Activated B cell treated with CpG ODN at 0.5 μM for 24 hours (primary cell): ENCODE data around the gene SOX30. TPM values are rescaled to one million over a fixed set of nuclear protein-coding genes. Genes with fewer than 3 reads are reported as not detected.
"Not testable (repeated sequence)": the region's sequence is repeated elsewhere in the genome, so short reads cannot be mapped to it uniquely, and the experiment has no call there.

ENCODE experiments used
- ATAC-seq: fragments of 200-7000 bp; cut with Tn5 transposase; one replicate; pipeline ENCODE4 v1.10.0; 2021; ENCODE audit warnings: low read depth, mild to moderate bottlenecking, moderate library complexity
- CTCF ChIA-PET: fragments of 350-600 bp; sonication (Branson Sonifier 250); formaldehyde crosslinking; loops from one replicate; lab custom pipeline; 2021; ENCODE audit warnings: antibody characterized with exemption; lab: Charles Lee
- POLR2A ChIA-PET: fragments of 350-600 bp; sonication (Branson Sonifier 250); formaldehyde crosslinking; loops from one replicate; lab custom pipeline; 2021; ENCODE audit warnings: antibody characterized with exemption; lab: Charles Lee
- DNase-seq: peaks from one replicate; pipeline ENCODE4 v3.0.0; 2022
- H3K27ac Mint-ChIP-seq: one replicate; pipeline ENCODE4 v1.8.0; 2020; ENCODE audit warnings: mixed read lengths
- H3K27me3 Mint-ChIP-seq: one replicate; pipeline ENCODE4 v1.8.0; 2021; ENCODE audit warnings: mixed read lengths
- H3K36me3 Mint-ChIP-seq: one replicate; pipeline ENCODE4 v1.8.0; 2021; ENCODE audit warnings: low read depth, mixed read lengths
- H3K4me1 Mint-ChIP-seq: one replicate; pipeline ENCODE4 v1.8.0; 2021; ENCODE audit warnings: mixed read lengths
- H3K4me3 Mint-ChIP-seq: one replicate; pipeline ENCODE4 v1.8.0; 2020; ENCODE audit warnings: mild to moderate bottlenecking, mixed read lengths
- H3K9me3 Mint-ChIP-seq: one replicate; pipeline ENCODE4 v1.8.0; 2020; ENCODE audit warnings: mixed read lengths
- intact Hi-C: fragments of 100-400 bp; cut with micrococcal nuclease; formaldehyde crosslinking; loops from one replicate; pipeline ENCODE4 v1.15.1; 2024
- total RNA-seq: library from RNA; stranded (reverse); gene quantifications from 2 replicates; pipeline ENCODE4 v1.2.3, GENCODE V29; 2022
- TF ChIP-seq, protein P1 (sequence below): fragments of 200-600 bp; IDR thresholded peaks from one replicate; pipeline ENCODE4 v1.8.0; 2022; ENCODE audit warnings: antibody characterized with exemption, mild to moderate bottlenecking

SOX30 gene
- total RNA-seq, 1 donor from 2014 or later, result 0.47 TPM

DNA sequence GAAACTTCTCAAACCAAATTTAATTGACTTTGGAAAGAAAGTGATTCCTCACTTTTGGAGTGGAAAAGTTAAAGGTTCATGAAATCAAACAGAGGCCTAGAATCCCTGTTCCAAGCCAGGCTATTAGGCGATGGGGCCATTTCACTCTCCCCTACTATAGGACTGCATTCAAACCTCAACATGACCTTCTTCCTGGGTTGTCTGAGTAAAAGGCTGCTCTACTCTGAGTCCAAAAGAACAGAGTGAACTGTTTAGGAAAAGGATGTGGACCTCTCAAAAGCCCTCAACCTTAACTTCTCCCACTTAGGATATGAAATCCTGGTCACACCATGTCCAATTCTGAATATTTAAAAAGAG, 34.9 kb upstream of the SOX30 start:
- Mint-ChIP-seq H3K4me3 (no peak overlapping the region), H3K27me3 (no peaks in the 10 kb centered on the region), H3K36me3 (no peaks in the 10 kb centered on the region), H3K4me1 (no peaks in the 10 kb centered on the region), H3K27ac (no peak overlapping the region), H3K9me3 (no peaks in the 10 kb centered on the region)
- no peak for ATAC-seq
- ChIA-PET POLR2A (interaction anchor here (0.6 kb wide), 1 partner anchor 15 kb away, joined by 3 read pairs; no protein-coding TSS in a partner anchor), CTCF (no interaction called here)
- intact Hi-C loops, result no loop called here
- DNase-seq, result no peak
- TF ChIP-seq, protein P1, sequence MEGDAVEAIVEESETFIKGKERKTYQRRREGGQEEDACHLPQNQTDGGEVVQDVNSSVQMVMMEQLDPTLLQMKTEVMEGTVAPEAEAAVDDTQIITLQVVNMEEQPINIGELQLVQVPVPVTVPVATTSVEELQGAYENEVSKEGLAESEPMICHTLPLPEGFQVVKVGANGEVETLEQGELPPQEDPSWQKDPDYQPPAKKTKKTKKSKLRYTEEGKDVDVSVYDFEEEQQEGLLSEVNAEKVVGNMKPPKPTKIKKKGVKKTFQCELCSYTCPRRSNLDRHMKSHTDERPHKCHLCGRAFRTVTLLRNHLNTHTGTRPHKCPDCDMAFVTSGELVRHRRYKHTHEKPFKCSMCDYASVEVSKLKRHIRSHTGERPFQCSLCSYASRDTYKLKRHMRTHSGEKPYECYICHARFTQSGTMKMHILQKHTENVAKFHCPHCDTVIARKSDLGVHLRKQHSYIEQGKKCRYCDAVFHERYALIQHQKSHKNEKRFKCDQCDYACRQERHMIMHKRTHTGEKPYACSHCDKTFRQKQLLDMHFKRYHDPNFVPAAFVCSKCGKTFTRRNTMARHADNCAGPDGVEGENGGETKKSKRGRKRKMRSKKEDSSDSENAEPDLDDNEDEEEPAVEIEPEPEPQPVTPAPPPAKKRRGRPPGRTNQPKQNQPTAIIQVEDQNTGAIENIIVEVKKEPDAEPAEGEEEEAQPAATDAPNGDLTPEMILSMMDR, result no peak

DNA sequence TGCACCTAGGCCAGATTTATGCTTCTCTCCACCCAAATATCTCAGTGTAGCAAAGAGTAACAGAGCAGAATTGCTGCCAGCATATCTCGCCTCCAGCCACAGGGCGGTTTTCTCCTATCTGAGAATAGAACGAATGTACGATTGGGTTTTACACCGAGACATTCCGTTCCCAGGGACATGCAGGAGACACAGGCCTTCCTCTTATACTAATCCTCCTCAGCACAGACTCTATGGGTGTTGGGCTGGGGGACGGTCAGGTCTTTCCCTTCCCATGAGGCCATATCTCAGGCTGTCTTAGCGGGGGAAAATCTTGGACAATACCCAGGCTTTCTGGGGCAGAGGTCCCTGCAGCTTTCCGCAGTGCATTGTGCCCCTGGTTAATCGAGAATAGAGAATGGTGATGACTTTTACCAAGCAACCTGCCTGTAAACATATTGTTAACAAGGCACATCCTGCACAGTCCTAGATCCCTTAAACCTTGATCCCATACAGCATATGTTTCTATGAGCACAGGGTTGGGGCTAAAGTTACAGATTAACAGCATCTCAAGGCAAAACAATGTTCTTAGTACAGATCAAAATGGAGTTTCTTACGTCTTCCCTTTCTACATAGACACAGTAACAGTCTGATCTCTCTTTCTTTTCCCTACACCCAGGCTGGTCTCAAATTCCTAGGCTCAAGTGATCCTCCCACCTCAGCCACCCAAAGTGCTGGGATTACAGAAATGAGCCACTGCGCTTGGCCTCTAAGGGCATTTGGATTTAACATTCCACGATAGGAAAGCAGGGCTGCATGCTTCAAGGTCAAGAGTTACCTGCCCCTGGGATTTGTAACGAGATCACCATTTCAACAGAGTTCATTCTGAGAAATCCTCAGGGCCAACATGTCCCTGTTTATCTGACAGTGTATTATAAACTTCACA, 34.3 kb upstream of the SOX30 start:
- H3K9me3 Mint-ChIP-seq, H3K27ac Mint-ChIP-seq, H3K4me3 Mint-ChIP-seq, H3K36me3 Mint-ChIP-seq, intact Hi-C loops, ATAC-seq, CTCF ChIA-PET, POLR2A ChIA-PET, H3K27me3 Mint-ChIP-seq, H3K4me1 Mint-ChIP-seq, DNase-seq: not testable (repeated sequence)

DNA sequence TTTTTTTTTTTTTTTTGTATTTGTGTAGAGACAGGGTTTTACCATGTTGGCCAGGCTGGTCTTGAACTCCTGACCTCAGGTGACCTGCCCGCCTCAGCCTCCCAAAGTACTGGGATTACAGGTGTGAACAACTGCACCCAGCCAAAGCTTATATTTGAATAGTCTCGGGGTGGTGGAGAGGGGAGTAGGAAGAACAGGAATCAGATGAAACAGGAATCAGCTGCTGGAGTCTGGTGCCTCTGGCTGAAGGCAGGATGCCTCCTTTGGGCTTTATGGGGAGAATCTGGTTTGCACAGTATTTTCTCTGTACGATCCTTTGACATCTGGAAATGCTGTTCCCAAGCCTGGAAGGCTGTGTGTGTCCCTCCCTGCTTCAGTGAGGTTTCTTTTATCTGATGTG, 30.0 kb upstream of the SOX30 start:
- CTCF ChIA-PET, result interaction anchor here (1.7 kb wide), 1 partner anchor 214 kb away, joined by 4 read pairs; no protein-coding TSS in a partner anchor
- ATAC-seq (no peak), DNase-seq (no peak)
- no peak overlapping the region for H3K27ac Mint-ChIP-seq
- intact Hi-C loops, result no loop called here
- POLR2A ChIA-PET, result interaction anchor here (0.6 to 0.7 kb wide), 3 partner anchors 8 to 56 kb away, joined by 4 to 5 read pairs (median 5); no protein-coding TSS in a partner anchor
- H3K4me3 Mint-ChIP-seq, result no peak overlapping the region
- TF ChIP-seq, protein P1, result no peak
- H3K9me3 Mint-ChIP-seq, result no peaks in the 10 kb centered on the region
- no peaks in the 10 kb centered on the region for H3K36me3 Mint-ChIP-seq
- H3K4me1 Mint-ChIP-seq, result no peaks in the 10 kb centered on the region
- H3K27me3 Mint-ChIP-seq, result no peaks in the 10 kb centered on the region

DNA sequence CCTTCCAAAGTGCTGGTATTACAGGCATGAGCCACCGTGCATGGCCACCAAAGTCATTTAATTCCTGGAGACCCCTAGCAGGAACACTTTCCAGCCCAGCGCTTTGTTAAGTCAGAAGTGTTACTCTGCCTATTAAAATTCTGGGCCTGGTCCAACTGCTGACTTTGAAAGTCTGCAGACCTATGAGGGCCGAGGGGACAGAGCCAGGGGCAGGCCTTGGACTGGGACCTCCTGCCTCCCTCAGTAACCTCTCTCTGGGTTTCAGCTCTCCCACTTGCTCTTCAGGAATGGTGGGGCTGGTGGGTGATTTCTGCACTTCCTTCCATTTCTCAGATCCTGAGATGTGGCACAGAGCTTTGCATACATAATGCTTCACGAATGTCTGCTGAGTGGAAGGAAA, 28.8 kb upstream of the SOX30 start:
- Mint-ChIP-seq H3K4me1 (no peaks in the 10 kb centered on the region), H3K4me3 (no peak overlapping the region), H3K36me3 (no peaks in the 10 kb centered on the region), H3K9me3 (no peaks in the 10 kb centered on the region), H3K27ac (no peak overlapping the region), H3K27me3 (no peaks in the 10 kb centered on the region)
- intact Hi-C loops, result no loop called here
- no peak for DNase-seq
- ChIA-PET POLR2A (no interaction called here), CTCF (interaction anchor here (0.6 to 1.7 kb wide), 2 partner anchors 39 to 213 kb away, joined by 3 to 4 read pairs; no protein-coding TSS in a partner anchor)
- ATAC-seq, result no peak
- TF ChIP-seq, protein P1, result no peak

DNA sequence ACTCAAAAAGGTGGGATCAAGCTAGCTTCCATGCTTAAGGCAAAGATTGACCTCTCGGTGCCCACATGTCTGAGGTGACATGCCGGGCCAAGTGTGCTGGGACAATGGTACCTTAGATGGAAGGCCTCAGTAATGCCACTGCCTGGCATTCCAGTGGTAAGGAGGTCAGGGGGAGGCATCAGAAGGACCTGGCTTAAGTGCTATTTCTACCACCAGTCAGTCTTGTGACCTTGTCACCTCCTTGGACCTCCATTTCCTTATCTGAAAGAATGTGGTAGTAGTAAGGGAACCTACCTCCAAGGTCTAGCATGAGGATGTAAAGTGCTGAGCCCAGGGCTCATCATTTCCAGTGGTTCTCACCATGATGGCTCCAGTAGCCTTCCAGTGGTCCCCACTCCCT, 28.0 kb upstream of the SOX30 start:
- intact Hi-C loops, result no loop called here
- no peaks in the 10 kb centered on the region for H3K27me3 Mint-ChIP-seq
- H3K4me1 Mint-ChIP-seq, result no peaks in the 10 kb centered on the region
- no peaks in the 10 kb centered on the region for H3K9me3 Mint-ChIP-seq
- H3K4me3 Mint-ChIP-seq, result no peak overlapping the region
- no peak overlapping the region for H3K27ac Mint-ChIP-seq
- POLR2A ChIA-PET, result interaction anchor here (0.5 to 0.7 kb wide), 2 partner anchors 188 to 257 kb away, joined by 4 to 5 read pairs; no protein-coding TSS in a partner anchor
- H3K36me3 Mint-ChIP-seq, result no peaks in the 10 kb centered on the region
- TF ChIP-seq, protein P1, result no peak
- ATAC-seq (no peak), DNase-seq (no peak)
- CTCF ChIA-PET, result interaction anchor here (1.3 kb wide), 1 partner anchor 10 kb away, joined by 4 read pairs; no protein-coding TSS in a partner anchor
